Panc1 (cell line): Measurements from ENCODE around the gene SLC16A11. TPM values are rescaled to one million over a fixed set of nuclear protein-coding genes. Genes with fewer than 3 reads are reported as not detected.
A peak's percentile ranks its signal among the peaks of the same experiment; 100 is the strongest.
"Not testable (repeated sequence)": the region's sequence is repeated elsewhere in the genome, so short reads cannot be mapped to it uniquely, and the experiment has no call there.

Experiments
- ATAC-seq: fragments of 200-7000 bp; cut with Tn5 transposase; 2 replicates; pipeline ENCODE4 v1.9.1; 2020; ENCODE audit warnings: mild to moderate bottlenecking, moderate library complexity
- BruUV-seq: library from RNA; stranded (reverse); fragments of 400-500 nt; replicated peaks from 2 replicates; lab custom pipeline; 2021; lab: Mats Ljungman, UMichigan
- CTCF ChIA-PET: fragments of 300-600 bp; sonication (Branson Sonifier 250); formaldehyde crosslinking; loops from one replicate; lab custom pipeline; 2022; ENCODE audit warnings: antibody characterized with exemption; lab: Charles Lee
- POLR2A ChIA-PET: fragments of 300-600 bp; sonication (Branson Sonifier 250); formaldehyde crosslinking; loops from one replicate; lab custom pipeline; 2022; ENCODE audit warnings: antibody characterized with exemption; lab: Charles Lee
- DNase-seq: peaks from one replicate; pipeline ENCODE4 v3.0.0-alpha.2; 2010; ENCODE audit warnings: low read depth, low spot score
- H3K27ac ChIP-seq: 2 replicates; pipeline ENCODE4 v1.5.1; 2011; ENCODE audit warnings: mild to moderate bottlenecking, low read length, inconsistent platforms
- H3K27me3 ChIP-seq: fragments of 200-500 bp; sonication (Bioruptor generic); 2 replicates; pipeline ENCODE4 v1.6.0; 2014; ENCODE audit warnings: low read length, inconsistent platforms; ENCODE audit not compliant: control insufficient read depth, insufficient read depth
- H3K36me3 ChIP-seq: fragments of 200-500 bp; sonication (Bioruptor generic); 2 replicates; pipeline ENCODE4 v1.5.1; 2014; ENCODE audit warnings: inconsistent platforms, mild to moderate bottlenecking, low read length, moderate library complexity; ENCODE audit not compliant: control insufficient read depth, insufficient read depth
- H3K4me1 ChIP-seq: 2 replicates; pipeline ENCODE4 v1.5.1; 2011; ENCODE audit warnings: inconsistent platforms, mild to moderate bottlenecking, low read length, moderate library complexity; ENCODE audit not compliant: control insufficient read depth, insufficient read depth
- H3K4me3 ChIP-seq, 2 experiments: 2 replicates each; pipeline ENCODE4 v1.5.1; 2011 to 2012; ENCODE audit warnings: low read depth in 2 of 2, low read length in 2 of 2, mild to moderate bottlenecking in 2 of 2, inconsistent platforms in 1 of 2, moderate library complexity in 1 of 2
- H3K9me3 ChIP-seq: fragments of 200-500 bp; sonication (Bioruptor generic); 2 replicates; pipeline ENCODE4 v1.5.1; 2014; ENCODE audit warnings: low read depth, mild to moderate bottlenecking, inconsistent platforms, low read length, moderate library complexity; ENCODE audit not compliant: control insufficient read depth, insufficient read depth
- POLR2AphosphoS5 ChIP-seq: IDR thresholded peaks from 2 replicates; pipeline ENCODE4 v1.6.1; 2012; ENCODE audit warnings: mild to moderate bottlenecking, low read depth, low read length, moderate library complexity
- SIN3A ChIP-seq: IDR thresholded peaks from 2 replicates; pipeline ENCODE4 v1.6.1; 2012; ENCODE audit warnings: low read depth, mild to moderate bottlenecking, low read length, moderate library complexity, borderline replicate concordance; ENCODE audit not compliant: insufficient read depth
- TCF7L2 ChIP-seq: IDR thresholded peaks from 2 replicates; pipeline ENCODE4 v1.6.1; 2011; ENCODE audit warnings: mild to moderate bottlenecking, low read depth, low read length, inconsistent platforms
- in situ Hi-C: cut with HindIII; loops from 2 replicates; pipeline ENCODE4 v1.10.0; 2016; ENCODE audit warnings: low sequenced_read_pairs, low pct_unique_long_range_greater_than_20kb
- intact Hi-C: fragments of 100-400 bp; cut with micrococcal nuclease; formaldehyde crosslinking; loops from one replicate; pipeline ENCODE4 v1.10.0; 2022; ENCODE audit not compliant: unreplicated experiment
- total RNA-seq: library from RNA; stranded (reverse); gene quantifications from one replicate; pipeline ENCODE4 v1.2.1, GENCODE V29; 2021; ENCODE audit not compliant: unreplicated experiment
- TF ChIP-seq, protein P1 (sequence below), 2 experiments: IDR thresholded peaks; 2 replicates each; pipeline ENCODE4 v1.6.1; 2011 to 2012; ENCODE audit warnings: low read depth in 2 of 2, control low read depth in 1 of 2, low read length in 1 of 2, mild to moderate bottlenecking in 1 of 2, moderate library complexity in 1 of 2; ENCODE audit not compliant: insufficient read depth in 1 of 2
- TF ChIP-seq, protein P2 (sequence below): fragments of 450-650 bp; IDR thresholded peaks from 2 replicates; pipeline ENCODE4 v1.5.1; 2017; ENCODE audit warnings: mild to moderate bottlenecking

The SLC16A11 gene
- total RNA-seq, 1 experiment from 2014 or later: not detected

DNA sequence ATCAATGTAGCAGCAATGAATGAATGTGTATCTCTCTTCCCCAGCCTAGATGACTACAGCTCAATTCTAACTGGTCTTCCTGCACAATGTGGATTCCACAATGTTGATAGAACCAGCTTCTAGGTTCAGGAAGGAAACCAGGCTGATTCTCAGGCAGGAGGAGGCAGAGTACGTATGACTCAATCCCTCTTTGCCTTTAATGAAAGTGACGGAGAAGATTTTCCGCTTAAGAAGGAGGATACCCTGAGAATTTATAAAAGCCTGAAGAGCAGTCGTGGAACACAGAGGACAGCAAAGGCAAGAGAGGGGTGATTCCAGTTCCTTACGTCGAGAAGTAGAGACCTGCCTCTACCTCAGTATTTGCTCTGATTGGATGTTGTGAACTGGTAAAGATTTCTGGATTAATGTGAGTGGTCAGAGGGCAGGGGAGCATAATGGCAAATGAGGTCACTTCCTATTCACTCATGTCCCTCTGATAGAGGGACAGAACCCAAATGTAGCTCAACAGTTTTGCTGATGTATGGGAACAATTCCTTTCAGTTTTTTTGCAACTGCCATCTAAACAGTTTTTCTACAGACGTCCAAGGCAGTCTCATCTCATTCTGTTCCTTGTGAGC, 15.0 kb upstream of the SLC16A11 start:
- BruUV-seq: no TSS peak
- ChIA-PET POLR2A (no interaction called here), CTCF (no interaction called here)
- H3K4me3 ChIP-seq: no peak overlapping the region
- intact Hi-C loops (no loop called here), in situ Hi-C loops (no loop called here)
- TF ChIP-seq, protein P1, sequence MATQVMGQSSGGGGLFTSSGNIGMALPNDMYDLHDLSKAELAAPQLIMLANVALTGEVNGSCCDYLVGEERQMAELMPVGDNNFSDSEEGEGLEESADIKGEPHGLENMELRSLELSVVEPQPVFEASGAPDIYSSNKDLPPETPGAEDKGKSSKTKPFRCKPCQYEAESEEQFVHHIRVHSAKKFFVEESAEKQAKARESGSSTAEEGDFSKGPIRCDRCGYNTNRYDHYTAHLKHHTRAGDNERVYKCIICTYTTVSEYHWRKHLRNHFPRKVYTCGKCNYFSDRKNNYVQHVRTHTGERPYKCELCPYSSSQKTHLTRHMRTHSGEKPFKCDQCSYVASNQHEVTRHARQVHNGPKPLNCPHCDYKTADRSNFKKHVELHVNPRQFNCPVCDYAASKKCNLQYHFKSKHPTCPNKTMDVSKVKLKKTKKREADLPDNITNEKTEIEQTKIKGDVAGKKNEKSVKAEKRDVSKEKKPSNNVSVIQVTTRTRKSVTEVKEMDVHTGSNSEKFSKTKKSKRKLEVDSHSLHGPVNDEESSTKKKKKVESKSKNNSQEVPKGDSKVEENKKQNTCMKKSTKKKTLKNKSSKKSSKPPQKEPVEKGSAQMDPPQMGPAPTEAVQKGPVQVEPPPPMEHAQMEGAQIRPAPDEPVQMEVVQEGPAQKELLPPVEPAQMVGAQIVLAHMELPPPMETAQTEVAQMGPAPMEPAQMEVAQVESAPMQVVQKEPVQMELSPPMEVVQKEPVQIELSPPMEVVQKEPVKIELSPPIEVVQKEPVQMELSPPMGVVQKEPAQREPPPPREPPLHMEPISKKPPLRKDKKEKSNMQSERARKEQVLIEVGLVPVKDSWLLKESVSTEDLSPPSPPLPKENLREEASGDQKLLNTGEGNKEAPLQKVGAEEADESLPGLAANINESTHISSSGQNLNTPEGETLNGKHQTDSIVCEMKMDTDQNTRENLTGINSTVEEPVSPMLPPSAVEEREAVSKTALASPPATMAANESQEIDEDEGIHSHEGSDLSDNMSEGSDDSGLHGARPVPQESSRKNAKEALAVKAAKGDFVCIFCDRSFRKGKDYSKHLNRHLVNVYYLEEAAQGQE (IDR thresholded peaks at IDR 0.05; ENCODE audit: insufficient read depth in 1 of 2, low read depth in 2 of 2, low read length in 1 of 2): no peak
- TF ChIP-seq TCF7L2 (no peak), POLR2AphosphoS5 (no peak), SIN3A (no peak)
- TF ChIP-seq, protein P2, sequence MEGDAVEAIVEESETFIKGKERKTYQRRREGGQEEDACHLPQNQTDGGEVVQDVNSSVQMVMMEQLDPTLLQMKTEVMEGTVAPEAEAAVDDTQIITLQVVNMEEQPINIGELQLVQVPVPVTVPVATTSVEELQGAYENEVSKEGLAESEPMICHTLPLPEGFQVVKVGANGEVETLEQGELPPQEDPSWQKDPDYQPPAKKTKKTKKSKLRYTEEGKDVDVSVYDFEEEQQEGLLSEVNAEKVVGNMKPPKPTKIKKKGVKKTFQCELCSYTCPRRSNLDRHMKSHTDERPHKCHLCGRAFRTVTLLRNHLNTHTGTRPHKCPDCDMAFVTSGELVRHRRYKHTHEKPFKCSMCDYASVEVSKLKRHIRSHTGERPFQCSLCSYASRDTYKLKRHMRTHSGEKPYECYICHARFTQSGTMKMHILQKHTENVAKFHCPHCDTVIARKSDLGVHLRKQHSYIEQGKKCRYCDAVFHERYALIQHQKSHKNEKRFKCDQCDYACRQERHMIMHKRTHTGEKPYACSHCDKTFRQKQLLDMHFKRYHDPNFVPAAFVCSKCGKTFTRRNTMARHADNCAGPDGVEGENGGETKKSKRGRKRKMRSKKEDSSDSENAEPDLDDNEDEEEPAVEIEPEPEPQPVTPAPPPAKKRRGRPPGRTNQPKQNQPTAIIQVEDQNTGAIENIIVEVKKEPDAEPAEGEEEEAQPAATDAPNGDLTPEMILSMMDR: no peak
- ATAC-seq (no peak), DNase-seq (no peak)
- H3K27me3 ChIP-seq: no peaks in the 10 kb centered on the region
- H3K9me3 ChIP-seq: no peaks in the 10 kb centered on the region
- H3K4me1 ChIP-seq: peaks cover 16% of the 10 kb centered on the region; the same call in 1 of the 2 replicates
- H3K36me3 ChIP-seq: no peaks in the 10 kb centered on the region
- peak overlapping the region; percentile 51 for H3K27ac ChIP-seq

GRCh38 chr17:7056386-7056785, 12.5 kb upstream of the SLC16A11 start:
- ATAC-seq (peak; percentile 15; the same call in 1 of the 2 replicates), DNase-seq (no peak)
- ChIA-PET CTCF (interaction anchor here (0.5 to 0.7 kb wide), 4 partner anchors 11 to 145 kb away, joined by 3 to 9 read pairs (median 4); no protein-coding TSS in a partner anchor), POLR2A (no interaction called here)
- Histone ChIP-seq H3K27ac (no peak overlapping the region), H3K36me3 (no peaks in the 10 kb centered on the region), H3K4me3 (no peak overlapping the region), H3K4me1 (peaks cover 16% of the 10 kb centered on the region; the same call in 1 of the 2 replicates), H3K9me3 (no peaks in the 10 kb centered on the region), H3K27me3 (no peaks in the 10 kb centered on the region)
- in situ Hi-C loops: no loop called here
- intact Hi-C loops: no loop called here
- BruUV-seq: no TSS peak
- TF ChIP-seq, protein P1 (IDR thresholded peaks at IDR 0.05; ENCODE audit: insufficient read depth in 1 of 2, low read depth in 2 of 2, low read length in 1 of 2): no peak
- TF ChIP-seq SIN3A: no peak

- peaks cover 18% of the 10 kb centered on the region for H3K4me1 ChIP-seq
- H3K27ac ChIP-seq, H3K9me3 ChIP-seq, POLR2A ChIA-PET, DNase-seq, BruUV-seq, intact Hi-C loops, H3K36me3 ChIP-seq, in situ Hi-C loops, ATAC-seq, H3K27me3 ChIP-seq, H3K4me3 ChIP-seq: not testable (repeated sequence)
- CTCF ChIA-PET: interaction anchor here (0.5 to 1.4 kb wide), 3 partner anchors 86 to 127 kb away, joined by 3 to 7 read pairs (median 3); no protein-coding TSS in a partner anchor
Measured at GRCh38 chr17:7050583-7050982, 6.7 kb upstream of the SLC16A11 start.
